ENCODE measurements around the gene XIRP1. TPM values are rescaled to one million over a fixed set of nuclear protein-coding genes. Genes with fewer than 3 reads are reported as not detected.
A peak's percentile ranks its signal among the peaks of the same experiment; 100 is the strongest.

Gene XIRP1
- total RNA-seq, 3 donors from 2014 or later, result 0.44 TPM; not detected in 2

DNA sequence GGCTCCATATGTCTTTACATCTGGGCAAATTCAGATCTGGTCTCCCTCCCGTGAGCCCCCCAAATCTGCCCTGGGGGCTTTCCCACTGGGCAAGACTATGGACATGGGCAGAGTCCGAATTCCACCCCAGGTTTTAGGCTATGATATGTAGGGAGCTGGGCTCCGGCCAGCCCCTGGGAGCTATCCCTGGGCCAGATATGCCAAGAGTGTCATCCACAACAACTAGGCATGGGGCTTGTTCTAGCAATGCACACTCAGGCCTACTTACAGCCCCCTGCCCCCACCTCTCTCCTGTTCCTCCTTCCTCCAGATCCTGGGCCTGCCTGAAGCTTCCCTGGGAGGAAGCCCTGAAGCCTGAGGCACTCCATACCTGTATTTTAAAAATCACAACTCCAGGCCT is 622 bp downstream of the XIRP1 start:
- Histone ChIP-seq H3K9me3 (no peaks in the 10 kb centered on the region), H3K4me3 (no peak overlapping the region), H3K36me3 (no peaks in the 10 kb centered on the region), H3K27ac (no peak overlapping the region), H3K4me1 (peaks cover 0 to 5% of the 10 kb centered on the region in 2 donors), H3K27me3 (no peaks in the 10 kb centered on the region)
- TF ChIP-seq POLR2A (IDR thresholded peaks at IDR 0.05), result no peak
- TF ChIP-seq, protein P1, sequence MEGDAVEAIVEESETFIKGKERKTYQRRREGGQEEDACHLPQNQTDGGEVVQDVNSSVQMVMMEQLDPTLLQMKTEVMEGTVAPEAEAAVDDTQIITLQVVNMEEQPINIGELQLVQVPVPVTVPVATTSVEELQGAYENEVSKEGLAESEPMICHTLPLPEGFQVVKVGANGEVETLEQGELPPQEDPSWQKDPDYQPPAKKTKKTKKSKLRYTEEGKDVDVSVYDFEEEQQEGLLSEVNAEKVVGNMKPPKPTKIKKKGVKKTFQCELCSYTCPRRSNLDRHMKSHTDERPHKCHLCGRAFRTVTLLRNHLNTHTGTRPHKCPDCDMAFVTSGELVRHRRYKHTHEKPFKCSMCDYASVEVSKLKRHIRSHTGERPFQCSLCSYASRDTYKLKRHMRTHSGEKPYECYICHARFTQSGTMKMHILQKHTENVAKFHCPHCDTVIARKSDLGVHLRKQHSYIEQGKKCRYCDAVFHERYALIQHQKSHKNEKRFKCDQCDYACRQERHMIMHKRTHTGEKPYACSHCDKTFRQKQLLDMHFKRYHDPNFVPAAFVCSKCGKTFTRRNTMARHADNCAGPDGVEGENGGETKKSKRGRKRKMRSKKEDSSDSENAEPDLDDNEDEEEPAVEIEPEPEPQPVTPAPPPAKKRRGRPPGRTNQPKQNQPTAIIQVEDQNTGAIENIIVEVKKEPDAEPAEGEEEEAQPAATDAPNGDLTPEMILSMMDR (IDR thresholded peaks at IDR 0.05), result no peak
- TF ChIP-seq POLR2AphosphoS5 (IDR thresholded peaks at IDR 0.05), result no peak
- DNase-seq (ENCODE audit: low spot score in 2 of 2), result no peak
- intact Hi-C loops (cut with DNase I; ENCODE audit: low total_unique reads), result loop anchor here (1.0 to 5.0 kb wide), 2 partner anchors 16 to 86 kb away; no protein-coding TSS in a partner anchor

DNA sequence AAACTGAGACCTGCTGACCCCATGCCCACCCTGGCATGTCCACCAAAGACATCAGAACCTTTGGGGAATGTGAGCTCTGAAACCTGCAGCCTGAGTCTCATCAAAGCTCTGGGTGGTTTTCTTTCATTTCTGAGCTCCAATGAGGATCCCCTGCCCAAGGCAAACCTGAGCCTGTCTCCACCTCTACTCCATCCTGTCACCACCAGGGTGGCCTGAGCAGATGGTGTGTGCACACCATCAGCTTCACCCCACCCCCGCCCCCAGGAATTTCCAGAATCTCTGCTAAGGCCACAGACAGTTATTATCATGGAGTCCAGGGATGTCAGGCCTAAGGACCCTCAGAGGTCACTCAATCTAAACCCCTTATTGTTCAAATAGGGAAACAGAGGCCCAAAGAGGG is 1.3 kb downstream of the XIRP1 start:
- no peak for TF ChIP-seq POLR2AphosphoS5 (IDR thresholded peaks at IDR 0.05)
- no peak for TF ChIP-seq POLR2A (IDR thresholded peaks at IDR 0.05)
- TF ChIP-seq, protein P1 (IDR thresholded peaks at IDR 0.05), result no peak
- DNase-seq (ENCODE audit: low spot score in 2 of 2), result no peak
- Histone ChIP-seq H3K36me3 (no peaks in the 10 kb centered on the region), H3K27me3 (no peaks in the 10 kb centered on the region), H3K4me3 (no peak overlapping the region), H3K4me1 (peaks cover 0 to 5% of the 10 kb centered on the region in 2 donors), H3K9me3 (no peaks in the 10 kb centered on the region), H3K27ac (no peak overlapping the region)
- intact Hi-C loops (cut with DNase I; ENCODE audit: low total_unique reads), result loop anchor here (1.0 to 5.0 kb wide), 2 partner anchors 16 to 86 kb away; no protein-coding TSS in a partner anchor

DNA sequence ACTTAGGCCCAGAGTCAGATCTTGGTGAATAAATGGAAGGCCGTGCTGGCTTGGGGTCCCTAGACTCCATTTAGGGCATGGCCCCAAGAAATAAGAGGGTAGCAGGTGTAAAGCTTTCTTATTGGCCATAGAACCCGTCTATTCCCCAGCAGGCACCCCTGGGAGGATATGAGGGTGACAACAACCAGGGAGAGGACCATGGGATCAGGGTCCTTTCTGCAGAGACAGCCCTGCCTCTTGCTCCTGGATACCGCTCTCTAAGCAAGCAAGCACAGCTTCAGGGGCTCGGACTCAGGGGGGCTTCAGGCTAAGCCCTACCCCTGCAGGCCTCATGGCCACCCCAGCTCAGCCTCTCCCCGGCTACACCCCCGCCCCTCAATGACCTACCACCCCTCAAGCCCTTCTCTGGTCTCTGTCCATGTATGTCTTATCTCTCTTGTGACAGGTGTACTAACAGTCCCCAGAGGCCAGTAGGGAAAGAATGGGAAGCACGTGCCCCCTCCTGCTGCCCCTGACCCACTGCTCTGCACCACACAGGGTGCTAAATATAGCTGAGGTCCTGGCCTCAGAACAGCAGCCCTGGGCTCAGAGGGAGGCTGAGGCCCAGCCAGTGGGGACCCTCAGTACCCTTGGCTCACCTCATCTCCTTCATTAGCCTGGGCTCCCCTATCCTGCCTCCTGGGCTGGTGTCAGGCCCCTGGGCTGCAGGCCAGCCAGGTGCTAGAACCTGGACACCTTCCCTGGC is 1.9 kb downstream of the XIRP1 start:
- TF ChIP-seq, protein P1 (IDR thresholded peaks at IDR 0.05), result no peak
- no peak for TF ChIP-seq POLR2A (IDR thresholded peaks at IDR 0.05)
- TF ChIP-seq POLR2AphosphoS5 (IDR thresholded peaks at IDR 0.05), result no peak
- H3K4me3 ChIP-seq, result no peak overlapping the region
- no peaks in the 10 kb centered on the region for H3K9me3 ChIP-seq
- DNase-seq (ENCODE audit: low spot score in 2 of 2), result no peak
- H3K27ac ChIP-seq, result peak overlapping the region in 1 of 2 donors; percentile 42
- H3K36me3 ChIP-seq, result no peaks in the 10 kb centered on the region
- H3K4me1 ChIP-seq, result peaks cover 0 to 5% of the 10 kb centered on the region in 2 donors
- intact Hi-C loops (cut with DNase I; ENCODE audit: low total_unique reads), result loop anchor here (1.0 to 5.0 kb wide), 2 partner anchors 17 to 87 kb away; no protein-coding TSS in a partner anchor
- H3K27me3 ChIP-seq, result no peaks in the 10 kb centered on the region

DNA sequence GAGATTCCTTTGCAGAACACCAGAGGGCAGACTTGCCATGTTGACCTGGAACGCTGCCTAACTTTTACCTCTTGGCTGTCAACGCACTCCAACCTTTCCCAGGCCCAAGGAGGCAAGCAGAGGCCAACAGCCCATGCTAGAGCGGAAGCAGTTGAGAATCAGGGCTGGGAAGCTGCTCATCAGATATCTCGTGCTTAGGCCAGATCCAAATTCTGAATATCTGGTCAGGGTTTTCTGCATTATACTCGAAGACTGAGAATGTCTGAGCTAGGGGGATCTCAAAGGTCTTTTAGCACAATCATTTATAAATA is 2.5 kb downstream of the XIRP1 start:
- peak overlapping the region in 1 of 2 donors; percentile 42 for H3K27ac ChIP-seq
- H3K4me3 ChIP-seq, result no peak overlapping the region
- TF ChIP-seq, protein P1 (IDR thresholded peaks at IDR 0.05), result peak in 2 of 3 donors; percentile 61 to 79
- peak in 2 of 3 donors; percentile 53 to 62 for TF ChIP-seq POLR2AphosphoS5 (IDR thresholded peaks at IDR 0.05)
- no peak for TF ChIP-seq POLR2A (IDR thresholded peaks at IDR 0.05)
- peak; percentile 65 to 77 for DNase-seq (ENCODE audit: low spot score in 2 of 2)
- H3K4me1 ChIP-seq, result peaks cover 0 to 5% of the 10 kb centered on the region in 2 donors
- intact Hi-C loops (cut with DNase I; ENCODE audit: low total_unique reads), result loop anchor here (5.0 kb wide), 1 partner anchor 87 kb away; no protein-coding TSS in a partner anchor
- no peaks in the 10 kb centered on the region for H3K36me3 ChIP-seq
- H3K27me3 ChIP-seq, result no peaks in the 10 kb centered on the region
- no peaks in the 10 kb centered on the region for H3K9me3 ChIP-seq
